Activated T-cell treated with anti-CD3 and anti-CD28 coated beads for 4 hours (primary cell): ENCODE data around the gene EIPR1.
"Not testable (repeated sequence)": the region's sequence is repeated elsewhere in the genome, so short reads cannot be mapped to it uniquely, and the experiment has no call there.

Experiments used
- DNase-seq: peaks from one replicate; pipeline ENCODE4 v3.0.0-alpha.2; 2020

Gene EIPR1

GRCh38 chr2:3285901-3286645, 91.5 kb downstream of the EIPR1 start:
- no peak for DNase-seq

- no peak for DNase-seq
Measured at GRCh38 chr2:3284657-3285630, 92.7 kb downstream of the EIPR1 start.

- DNase-seq = not testable (repeated sequence)
Measured at GRCh38 chr2:3283876-3284656, 93.6 kb downstream of the EIPR1 start.

GRCh38 chr2:3283206-3283605, 94.4 kb downstream of the EIPR1 start:
- no peak for DNase-seq

DNA sequence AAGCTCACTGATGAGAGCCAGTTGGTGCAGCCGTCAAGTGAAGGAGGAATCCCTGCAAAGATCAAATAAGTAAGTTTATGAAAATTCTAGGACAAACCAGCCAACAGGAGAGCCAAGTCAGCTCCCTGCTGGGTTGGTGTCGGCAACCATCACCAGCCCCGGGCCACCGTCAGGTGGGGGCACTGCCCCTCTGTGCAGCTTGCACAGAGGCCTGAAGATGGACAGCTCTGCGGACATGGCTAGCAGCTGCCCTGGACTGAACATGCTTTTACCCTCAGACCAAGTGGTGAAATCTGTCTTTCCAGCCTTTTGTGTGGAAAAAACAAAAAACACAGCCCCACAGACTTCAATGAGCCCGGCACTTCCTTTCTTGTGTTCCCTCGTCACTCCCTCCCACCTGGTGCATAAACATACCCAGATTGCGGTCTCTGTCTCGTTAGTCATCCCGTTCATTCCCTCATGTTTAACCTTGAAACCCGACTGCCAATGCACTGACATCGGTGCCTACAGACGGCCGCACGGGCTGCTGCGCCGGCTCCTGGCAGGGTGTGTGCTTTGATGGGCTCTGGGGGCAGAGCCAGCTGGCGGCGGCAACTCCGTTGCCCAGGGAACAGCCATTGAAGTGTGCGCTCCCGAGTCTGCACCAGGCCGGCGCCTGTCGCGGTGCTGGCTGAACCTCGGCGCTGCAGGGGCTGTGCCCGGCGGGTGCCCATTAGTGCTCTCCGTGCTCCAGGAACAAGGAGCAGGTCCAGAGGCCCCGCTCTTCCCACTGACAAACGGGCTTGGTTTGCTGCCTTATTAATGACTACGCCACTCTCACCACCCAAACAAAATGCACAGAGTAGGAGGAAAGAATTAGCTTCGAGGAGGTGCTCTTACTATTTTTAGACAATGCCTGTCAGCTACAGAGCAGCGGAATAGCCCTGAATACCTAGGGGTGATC, 95.3 kb downstream of the EIPR1 start:
- no peak for DNase-seq

- DNase-seq = no peak
Measured at GRCh38 chr2:3280683-3281520, 96.7 kb downstream of the EIPR1 start.

- DNase-seq = no peak
Measured at GRCh38 chr2:3280197-3280596, 97.4 kb downstream of the EIPR1 start.

- no peak for DNase-seq
Measured at GRCh38 chr2:3279236-3279960, 98.2 kb downstream of the EIPR1 start.

DNA sequence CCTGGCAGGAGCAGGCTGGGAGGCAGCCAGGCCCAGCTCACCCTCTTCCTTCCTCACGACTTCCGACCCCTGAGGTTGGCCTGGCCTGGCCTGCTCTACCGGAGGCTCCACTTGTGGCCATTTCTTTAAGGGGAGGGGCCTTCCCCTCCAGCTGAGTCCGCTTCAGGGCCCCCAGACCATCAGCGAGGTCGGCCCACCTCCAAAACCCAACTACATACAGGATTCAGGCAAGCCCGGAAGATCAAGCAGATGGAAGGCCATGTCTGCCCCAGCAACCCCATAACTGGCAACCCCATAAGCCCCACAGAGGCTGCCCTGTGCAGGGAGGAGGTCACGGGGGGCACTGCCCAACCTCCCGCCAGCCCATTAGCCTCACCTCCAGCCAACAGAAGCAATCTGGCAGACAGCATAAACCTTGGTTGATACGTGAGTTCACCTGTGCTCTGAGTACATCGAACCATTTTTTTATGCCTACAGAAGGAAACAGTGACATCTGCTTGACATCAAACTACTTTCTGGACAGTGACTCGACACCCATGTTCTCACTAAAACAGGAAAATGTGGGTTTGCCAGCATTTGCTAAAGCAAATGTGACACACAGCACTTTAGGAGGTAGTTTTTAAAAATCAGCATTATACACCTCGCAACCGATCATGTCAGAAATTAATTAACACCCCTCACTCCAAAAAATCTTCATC, 98.9 kb downstream of the EIPR1 start:
- no peak for DNase-seq

- DNase-seq = no peak
Measured at GRCh38 chr2:3277748-3278520, 99.7 kb downstream of the EIPR1 start.

DNA sequence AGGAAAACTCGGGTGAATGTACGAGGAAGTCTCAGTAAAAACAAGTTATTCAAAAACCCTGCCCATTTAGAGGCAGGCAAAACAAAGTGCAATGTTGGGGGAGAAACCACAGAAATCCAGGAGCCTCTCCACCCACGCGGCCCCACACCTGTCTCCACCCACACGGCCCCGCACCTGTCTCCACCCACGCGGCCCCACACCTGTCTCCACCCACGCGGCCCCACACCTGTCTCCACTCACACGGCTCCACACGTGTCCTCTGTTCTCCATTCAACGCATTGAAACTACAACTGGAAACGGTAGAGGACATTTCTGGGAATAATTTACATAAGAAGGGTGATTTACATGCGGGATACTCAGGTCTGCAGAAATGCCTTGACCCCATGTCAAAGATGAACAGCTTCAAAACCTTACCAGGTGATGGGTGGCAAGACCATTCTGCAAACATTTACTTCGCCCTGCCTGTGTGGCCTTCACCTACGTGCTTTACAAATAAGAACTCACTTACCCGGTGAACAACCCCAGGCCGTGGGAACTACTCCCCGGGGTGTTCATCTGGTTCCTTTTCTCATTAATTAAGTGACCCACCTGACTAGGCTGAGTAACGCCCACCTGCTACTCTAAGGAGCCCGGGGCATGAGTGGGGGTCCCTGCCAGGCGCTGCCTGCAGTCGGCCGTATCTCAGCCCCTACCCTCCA, 100.4 kb downstream of the EIPR1 start:
- no peak for DNase-seq

DNA sequence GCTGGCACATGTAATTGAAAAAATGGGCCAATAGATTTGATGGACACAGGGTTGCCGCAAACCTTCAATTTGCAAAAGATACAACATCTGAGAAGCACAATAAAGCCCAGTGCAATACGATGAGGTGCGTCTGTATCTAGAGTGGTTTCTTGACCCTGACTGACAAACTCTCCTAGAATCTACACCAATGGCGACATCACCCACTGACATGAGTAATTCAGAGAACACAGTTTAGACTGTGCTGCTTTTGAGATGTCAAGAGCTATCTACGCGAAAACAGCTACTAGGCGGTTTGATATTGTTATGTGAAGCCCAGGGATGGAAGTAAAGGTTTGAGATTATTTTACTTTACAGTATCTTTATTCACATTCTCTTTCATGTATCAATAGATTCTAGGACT, 104.9 kb downstream of the EIPR1 start:
- no peak for DNase-seq

DNA sequence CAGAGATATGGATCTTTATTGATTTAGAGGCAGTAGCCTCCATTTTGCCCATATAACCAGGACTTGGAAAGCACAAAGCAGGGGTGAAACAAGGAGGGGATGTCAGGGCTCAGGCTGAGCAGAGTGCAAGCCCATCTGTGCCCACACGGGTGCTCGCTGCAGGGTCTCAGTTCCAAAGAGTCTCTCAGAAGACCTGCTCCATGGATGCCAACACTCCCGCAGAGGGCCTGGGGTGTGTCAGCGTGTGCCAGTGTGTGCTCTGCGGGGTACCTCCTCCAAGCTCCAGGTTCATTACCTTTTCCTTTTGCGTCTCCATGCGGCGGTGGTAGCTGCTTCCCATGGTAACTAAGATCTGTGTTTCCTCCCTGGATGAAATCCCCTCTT, 107.5 kb downstream of the EIPR1 start:
- no peak for DNase-seq

- no peak for DNase-seq
Measured at GRCh38 chr2:3269425-3270094, 108.1 kb downstream of the EIPR1 start.

DNA sequence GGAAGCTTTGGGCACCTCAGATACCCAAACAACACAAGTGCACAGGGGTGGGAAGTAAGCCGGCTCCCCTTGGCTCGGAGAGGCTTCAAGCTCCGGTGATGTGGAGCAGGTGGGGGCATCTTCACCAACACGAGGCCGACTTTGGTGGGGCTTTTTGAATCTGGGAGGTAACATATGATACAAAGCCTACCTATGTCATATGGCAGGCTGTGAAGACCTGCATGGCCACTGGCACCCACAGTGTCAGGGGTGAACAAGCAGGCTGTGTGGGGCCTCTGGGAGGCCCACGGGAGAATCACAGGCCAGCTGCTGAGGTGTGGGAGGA, 109.0 kb downstream of the EIPR1 start:
- no peak for DNase-seq

DNA sequence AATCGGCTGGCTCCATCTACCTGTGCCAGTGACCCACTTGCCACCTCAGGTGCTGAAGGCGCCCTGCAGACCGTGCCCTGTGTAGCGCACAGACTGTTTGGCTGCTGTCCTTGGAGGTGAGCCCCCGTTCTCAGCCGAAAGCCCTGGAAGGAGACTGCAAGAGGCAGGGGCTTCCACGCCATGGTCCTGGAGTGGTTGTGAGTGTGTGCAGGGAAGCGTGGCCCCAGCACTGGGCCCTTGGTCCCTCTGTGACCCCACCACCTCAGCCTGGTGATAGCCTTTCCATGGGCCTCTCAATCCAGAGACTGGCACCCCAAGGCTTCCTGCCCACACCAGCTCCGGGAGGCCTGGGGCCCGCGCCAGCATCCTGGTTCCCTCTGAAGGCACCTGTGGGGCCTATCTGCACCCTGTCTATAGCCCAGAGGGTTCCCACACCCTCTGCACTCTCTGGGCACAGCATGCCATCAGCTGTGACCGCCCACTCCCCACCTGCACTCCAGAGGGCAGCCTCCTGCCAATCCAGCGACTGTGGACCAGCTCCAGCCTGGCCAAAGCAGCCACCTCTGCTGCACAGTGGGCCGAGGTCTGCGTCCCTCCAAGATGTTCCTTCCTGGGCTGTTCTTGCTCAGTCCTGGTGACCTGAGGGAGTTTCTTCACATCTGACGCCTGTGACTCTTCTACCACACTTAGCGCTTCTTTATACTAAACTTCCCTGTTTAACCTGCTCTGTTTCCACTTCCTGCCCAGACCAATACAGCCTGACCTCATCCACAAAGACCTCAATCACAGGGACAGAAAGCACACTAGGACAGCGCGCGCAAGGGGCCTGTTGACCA, 109.5 kb downstream of the EIPR1 start:
- no peak for DNase-seq
